ENCODE results near the gene NOL4L. TPM values are rescaled to one million over a fixed set of nuclear protein-coding genes. Genes with fewer than 3 reads are reported as not detected.

Gene NOL4L
- total RNA-seq, 4 donors from 2014 or later: 5.9 to 20.5 (median 6.9) TPM

DNA sequence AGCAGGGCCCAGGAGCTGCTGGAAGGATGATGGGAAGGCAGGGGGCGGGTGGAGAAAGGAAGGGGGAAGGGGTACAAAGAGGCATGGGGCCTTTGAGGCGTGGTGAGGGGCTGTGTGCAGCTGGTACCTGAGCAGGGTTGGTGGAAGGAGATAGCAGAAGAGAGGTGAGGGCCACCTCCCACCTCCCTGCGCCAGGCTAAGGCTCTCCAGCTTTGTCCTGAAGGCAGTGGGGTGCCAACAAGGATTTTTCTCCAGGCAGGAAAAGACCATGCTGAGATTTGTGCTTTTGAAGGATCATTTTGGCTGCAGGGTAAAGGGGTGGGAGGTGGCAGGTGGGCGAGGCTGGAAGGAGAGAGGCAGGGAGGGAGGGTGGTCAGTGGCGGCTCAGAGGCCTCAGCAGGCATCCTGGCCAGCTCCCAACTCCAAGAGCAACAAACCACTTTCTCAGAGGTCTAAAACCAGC is 40.8 kb downstream of the NOL4L start:
- TF ChIP-seq, protein P1, sequence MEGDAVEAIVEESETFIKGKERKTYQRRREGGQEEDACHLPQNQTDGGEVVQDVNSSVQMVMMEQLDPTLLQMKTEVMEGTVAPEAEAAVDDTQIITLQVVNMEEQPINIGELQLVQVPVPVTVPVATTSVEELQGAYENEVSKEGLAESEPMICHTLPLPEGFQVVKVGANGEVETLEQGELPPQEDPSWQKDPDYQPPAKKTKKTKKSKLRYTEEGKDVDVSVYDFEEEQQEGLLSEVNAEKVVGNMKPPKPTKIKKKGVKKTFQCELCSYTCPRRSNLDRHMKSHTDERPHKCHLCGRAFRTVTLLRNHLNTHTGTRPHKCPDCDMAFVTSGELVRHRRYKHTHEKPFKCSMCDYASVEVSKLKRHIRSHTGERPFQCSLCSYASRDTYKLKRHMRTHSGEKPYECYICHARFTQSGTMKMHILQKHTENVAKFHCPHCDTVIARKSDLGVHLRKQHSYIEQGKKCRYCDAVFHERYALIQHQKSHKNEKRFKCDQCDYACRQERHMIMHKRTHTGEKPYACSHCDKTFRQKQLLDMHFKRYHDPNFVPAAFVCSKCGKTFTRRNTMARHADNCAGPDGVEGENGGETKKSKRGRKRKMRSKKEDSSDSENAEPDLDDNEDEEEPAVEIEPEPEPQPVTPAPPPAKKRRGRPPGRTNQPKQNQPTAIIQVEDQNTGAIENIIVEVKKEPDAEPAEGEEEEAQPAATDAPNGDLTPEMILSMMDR (IDR thresholded peaks at IDR 0.05; ENCODE audit: low read depth): no peak

DNA sequence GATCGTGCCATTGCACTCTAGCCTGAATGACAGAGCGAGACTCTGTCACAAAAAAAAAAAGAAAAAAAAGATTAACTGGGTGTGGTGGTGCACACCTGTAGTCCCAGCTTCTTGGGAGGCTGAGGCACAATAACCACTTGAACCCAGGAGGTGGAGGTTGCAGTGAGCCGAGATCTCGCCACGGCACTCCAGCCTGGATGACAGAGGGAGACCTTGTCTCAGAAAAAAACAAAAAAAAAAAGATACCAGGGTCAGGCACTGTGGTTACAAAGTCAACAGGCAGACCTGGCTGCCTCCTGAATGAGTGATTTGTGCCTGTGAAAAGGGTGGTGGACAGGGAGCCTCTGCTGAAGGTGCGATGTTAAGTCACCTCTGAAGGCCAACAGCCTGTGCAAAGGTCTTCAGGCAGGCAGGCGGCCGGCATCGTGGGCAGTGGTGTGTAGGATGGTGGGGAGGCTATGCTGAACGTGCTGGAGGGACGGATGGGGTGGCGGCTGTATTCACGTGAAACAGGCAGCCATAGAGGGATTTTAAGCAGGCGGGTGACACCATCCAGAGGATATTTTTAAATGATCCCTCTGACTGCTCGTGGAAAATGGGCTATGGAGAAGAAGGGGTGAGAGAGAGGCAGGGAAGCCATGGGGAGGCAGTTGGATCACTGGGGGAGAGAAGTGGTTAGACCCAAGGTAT is 41.4 kb downstream of the NOL4L start:
- TF ChIP-seq, protein P1 (IDR thresholded peaks at IDR 0.05; ENCODE audit: low read depth): no peak

- TF ChIP-seq, protein P1 (IDR thresholded peaks at IDR 0.05; ENCODE audit: low read depth): no peak
These were observed 42.9 kb downstream of the NOL4L start for GRCh38 chr20:32542259-32542615.

DNA sequence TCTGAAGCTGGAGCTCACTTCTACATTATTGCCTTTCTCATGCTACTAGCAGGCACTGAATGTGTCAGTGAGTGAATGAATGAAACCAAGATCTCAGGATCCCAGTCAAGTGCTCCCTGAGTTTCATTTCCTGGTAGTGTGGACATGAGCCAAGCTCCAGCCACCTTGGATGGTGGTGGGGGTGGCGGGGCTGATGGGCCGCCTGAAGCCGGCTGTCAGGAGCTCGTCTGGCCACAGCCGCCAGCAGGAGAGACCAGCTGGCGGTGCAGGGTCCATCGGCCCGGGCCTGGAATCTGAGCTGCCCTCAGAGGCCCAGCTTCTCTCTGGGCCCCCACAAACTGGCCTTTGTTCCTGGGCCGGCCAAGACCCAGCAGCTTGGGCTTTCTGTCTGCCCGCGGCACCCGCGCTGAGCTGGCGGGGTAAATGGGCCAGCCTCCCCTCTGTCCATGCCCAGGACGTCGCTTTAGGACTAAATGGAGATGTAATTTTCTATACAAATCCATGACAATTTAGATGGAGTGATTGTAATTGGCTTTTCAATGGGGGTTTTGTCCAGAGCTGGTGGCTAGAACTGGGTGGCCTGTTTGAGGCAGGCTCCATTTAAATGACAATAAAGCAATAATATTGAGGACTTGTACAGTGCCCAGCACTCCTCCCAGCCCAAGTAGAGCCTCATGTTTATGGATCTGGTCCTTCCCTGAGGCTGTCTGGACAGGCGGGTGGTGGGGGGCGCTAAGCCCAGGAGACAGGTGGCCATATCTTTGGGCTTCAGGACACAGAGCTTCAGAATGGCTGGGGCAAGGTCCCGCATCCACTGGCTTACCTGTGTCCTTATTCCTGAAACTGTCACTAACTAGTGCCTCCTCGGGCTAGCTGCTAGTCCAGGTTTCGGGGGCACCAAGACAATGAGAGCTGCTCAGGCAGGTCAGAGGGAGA is 43.5 kb downstream of the NOL4L start:
- TF ChIP-seq, protein P1 (IDR thresholded peaks at IDR 0.05; ENCODE audit: low read depth): no peak

- TF ChIP-seq, protein P1 (IDR thresholded peaks at IDR 0.05; ENCODE audit: low read depth): no peak
These were observed 45.1 kb downstream of the NOL4L start for GRCh38 chr20:32539817-32540675.

GRCh38 chr20:32539026-32539816 is 45.9 kb downstream of the NOL4L start:
- TF ChIP-seq, protein P1 (IDR thresholded peaks at IDR 0.05; ENCODE audit: low read depth): no peak
